IMR-90 (cell line): Measurements from ENCODE around the gene HYCC2.

Experiments
- BHLHE40 ChIP-seq: fragments of 150-350 bp; IDR thresholded peaks from 2 replicates; pipeline ENCODE4 v1.6.1; 2016; ENCODE audit warnings: mild to moderate bottlenecking, low read depth, low read length
- CHD1 ChIP-seq: IDR thresholded peaks from 2 replicates; pipeline ENCODE4 v1.6.1; 2012; ENCODE audit warnings: low read depth, low read length, improper control_type of control experiment
- NFE2L2 ChIP-seq: fragments of 150-350 bp; IDR thresholded peaks from 2 replicates; pipeline ENCODE4 v1.6.1; 2016; ENCODE audit warnings: low read depth, mild to moderate bottlenecking, low read length
- POLR2A ChIP-seq: IDR thresholded peaks from 2 replicates; pipeline ENCODE4 v1.6.1; 2012; ENCODE audit warnings: mild to moderate bottlenecking, low read depth, low read length
- RCOR1 ChIP-seq: IDR thresholded peaks from 2 replicates; pipeline ENCODE4 v1.6.1; 2012; ENCODE audit warnings: mild to moderate bottlenecking, low read length, improper control_type of control experiment; ENCODE audit not compliant: insufficient replicate concordance
- RFX5 ChIP-seq: IDR thresholded peaks from 2 replicates; pipeline ENCODE4 v1.8.0; 2012; ENCODE audit warnings: low read depth, mild to moderate bottlenecking, low read length, moderate library complexity
- SMC3 ChIP-seq: fragments of 150-350 bp; IDR thresholded peaks from 2 replicates; pipeline ENCODE4 v1.6.1; 2016; ENCODE audit warnings: low read depth, mild to moderate bottlenecking, antibody characterized with exemption, low read length, moderate library complexity
- TF ChIP-seq, protein P1 (sequence below): conservative IDR thresholded peaks from 2 replicates; pipeline ENCODE4 v1.5.1; 2012; ENCODE audit warnings: mild to moderate bottlenecking, low read depth, low read length, improper control_type of control experiment
- TF ChIP-seq, protein P2 (sequence below): fragments of 150-350 bp; IDR thresholded peaks from 2 replicates; pipeline ENCODE4 v1.6.1; 2017; ENCODE audit warnings: mild to moderate bottlenecking, antibody characterized with exemption, low read length, low read depth
- TF ChIP-seq, protein P3 (sequence below): fragments of 150-350 bp; IDR thresholded peaks from 2 replicates; pipeline ENCODE4 v1.6.1; 2016; ENCODE audit warnings: low read depth, mild to moderate bottlenecking, low read length, moderate library complexity, borderline replicate concordance

DNA sequence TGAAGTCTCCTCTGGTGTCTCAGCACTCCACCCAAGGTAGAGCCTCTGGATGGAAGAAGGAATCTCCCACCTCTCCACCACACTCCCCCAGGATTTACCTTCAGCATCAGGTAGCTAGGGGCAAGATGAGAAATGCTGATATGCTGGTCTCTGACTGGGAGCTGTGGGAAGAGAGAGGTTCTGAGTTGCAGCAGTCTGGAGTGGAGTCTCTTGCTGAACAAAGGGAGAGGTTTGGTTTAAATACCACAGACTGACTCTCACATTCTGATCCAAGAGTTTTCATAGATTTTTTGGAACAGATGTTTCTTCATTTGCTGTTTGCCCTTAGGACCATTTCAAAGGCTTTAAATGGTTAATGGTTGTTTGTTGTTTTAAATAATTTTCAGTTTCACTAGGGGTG is 43.4 kb upstream of the HYCC2 start:
- TF ChIP-seq, protein P1, sequence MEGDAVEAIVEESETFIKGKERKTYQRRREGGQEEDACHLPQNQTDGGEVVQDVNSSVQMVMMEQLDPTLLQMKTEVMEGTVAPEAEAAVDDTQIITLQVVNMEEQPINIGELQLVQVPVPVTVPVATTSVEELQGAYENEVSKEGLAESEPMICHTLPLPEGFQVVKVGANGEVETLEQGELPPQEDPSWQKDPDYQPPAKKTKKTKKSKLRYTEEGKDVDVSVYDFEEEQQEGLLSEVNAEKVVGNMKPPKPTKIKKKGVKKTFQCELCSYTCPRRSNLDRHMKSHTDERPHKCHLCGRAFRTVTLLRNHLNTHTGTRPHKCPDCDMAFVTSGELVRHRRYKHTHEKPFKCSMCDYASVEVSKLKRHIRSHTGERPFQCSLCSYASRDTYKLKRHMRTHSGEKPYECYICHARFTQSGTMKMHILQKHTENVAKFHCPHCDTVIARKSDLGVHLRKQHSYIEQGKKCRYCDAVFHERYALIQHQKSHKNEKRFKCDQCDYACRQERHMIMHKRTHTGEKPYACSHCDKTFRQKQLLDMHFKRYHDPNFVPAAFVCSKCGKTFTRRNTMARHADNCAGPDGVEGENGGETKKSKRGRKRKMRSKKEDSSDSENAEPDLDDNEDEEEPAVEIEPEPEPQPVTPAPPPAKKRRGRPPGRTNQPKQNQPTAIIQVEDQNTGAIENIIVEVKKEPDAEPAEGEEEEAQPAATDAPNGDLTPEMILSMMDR, result no peak
- TF ChIP-seq BHLHE40, result no peak
- no peak for TF ChIP-seq CHD1
- TF ChIP-seq POLR2A, result no peak
- TF ChIP-seq, protein P2, sequence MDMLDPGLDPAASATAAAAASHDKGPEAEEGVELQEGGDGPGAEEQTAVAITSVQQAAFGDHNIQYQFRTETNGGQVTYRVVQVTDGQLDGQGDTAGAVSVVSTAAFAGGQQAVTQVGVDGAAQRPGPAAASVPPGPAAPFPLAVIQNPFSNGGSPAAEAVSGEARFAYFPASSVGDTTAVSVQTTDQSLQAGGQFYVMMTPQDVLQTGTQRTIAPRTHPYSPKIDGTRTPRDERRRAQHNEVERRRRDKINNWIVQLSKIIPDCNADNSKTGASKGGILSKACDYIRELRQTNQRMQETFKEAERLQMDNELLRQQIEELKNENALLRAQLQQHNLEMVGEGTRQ, result no peak
- no peak for TF ChIP-seq RFX5
- TF ChIP-seq, protein P3, sequence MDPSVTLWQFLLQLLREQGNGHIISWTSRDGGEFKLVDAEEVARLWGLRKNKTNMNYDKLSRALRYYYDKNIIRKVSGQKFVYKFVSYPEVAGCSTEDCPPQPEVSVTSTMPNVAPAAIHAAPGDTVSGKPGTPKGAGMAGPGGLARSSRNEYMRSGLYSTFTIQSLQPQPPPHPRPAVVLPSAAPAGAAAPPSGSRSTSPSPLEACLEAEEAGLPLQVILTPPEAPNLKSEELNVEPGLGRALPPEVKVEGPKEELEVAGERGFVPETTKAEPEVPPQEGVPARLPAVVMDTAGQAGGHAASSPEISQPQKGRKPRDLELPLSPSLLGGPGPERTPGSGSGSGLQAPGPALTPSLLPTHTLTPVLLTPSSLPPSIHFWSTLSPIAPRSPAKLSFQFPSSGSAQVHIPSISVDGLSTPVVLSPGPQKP, result no peak
- TF ChIP-seq RCOR1, result no peak
- TF ChIP-seq NFE2L2, result no peak
- TF ChIP-seq SMC3, result no peak
